HL-60/S4 treated with phorbol 12-myristate 13-acetate at 8.2 ng/mL for 4 days and 3 days (cell line): ENCODE measurements around the gene ACTR3C.
"Not testable (repeated sequence)": the region's sequence is repeated elsewhere in the genome, so short reads cannot be mapped to it uniquely, and the experiment has no call there.

ENCODE experiments used
- in situ Hi-C: fragments of 300-500 bp; cut with MboI; formaldehyde crosslinking; loops from 2 replicates; pipeline ENCODE4 v1.15.0; 2022; ENCODE audit warnings: low sequenced_read_pairs

The ACTR3C gene

GRCh38 chr7:150337179-150337578 lies 13.8 kb upstream of the ACTR3C start:
- in situ Hi-C loops: no loop called here

- in situ Hi-C loops: no loop called here
Observed at GRCh38 chr7:150336746-150337145, 13.4 kb upstream of the ACTR3C start.

GRCh38 chr7:150335774-150336112 lies 12.4 kb upstream of the ACTR3C start:
- in situ Hi-C loops: no loop called here

GRCh38 chr7:150335108-150335773 lies 11.9 kb upstream of the ACTR3C start:
- in situ Hi-C loops: no loop called here

GRCh38 chr7:150334108-150334507 lies 10.8 kb upstream of the ACTR3C start:
- in situ Hi-C loops: no loop called here

GRCh38 chr7:150333659-150334058 lies 10.3 kb upstream of the ACTR3C start:
- in situ Hi-C loops: no loop called here

- in situ Hi-C loops: no loop called here
Observed at GRCh38 chr7:150332852-150333635, 9.7 kb upstream of the ACTR3C start.

- in situ Hi-C loops: no loop called here
Observed at GRCh38 chr7:150330211-150330885, 7.0 kb upstream of the ACTR3C start.

GRCh38 chr7:150329331-150330120 lies 6.2 kb upstream of the ACTR3C start:
- in situ Hi-C loops: no loop called here

- in situ Hi-C loops: no loop called here
Observed at GRCh38 chr7:150327308-150327707, 4.0 kb upstream of the ACTR3C start.

- in situ Hi-C loops: no loop called here
Observed at GRCh38 chr7:150326657-150327268, 3.4 kb upstream of the ACTR3C start.

- in situ Hi-C loops: no loop called here
Observed at GRCh38 chr7:150325901-150326300, 2.6 kb upstream of the ACTR3C start.

GRCh38 chr7:150325110-150325611 lies 1.8 kb upstream of the ACTR3C start:
- in situ Hi-C loops: no loop called here

- in situ Hi-C loops: no loop called here
Observed at GRCh38 chr7:150324373-150324961, 1.1 kb upstream of the ACTR3C start.

GRCh38 chr7:150323682-150324372 lies 482 bp upstream of the ACTR3C start:
- in situ Hi-C loops: no loop called here

GRCh38 chr7:150322114-150322832 lies 1.1 kb downstream of the ACTR3C start:
- in situ Hi-C loops: no loop called here

GRCh38 chr7:150321788-150322113 lies 1.6 kb downstream of the ACTR3C start:
- in situ Hi-C loops: no loop called here

GRCh38 chr7:150317748-150318444 lies 5.4 kb downstream of the ACTR3C start:
- in situ Hi-C loops: no loop called here

- in situ Hi-C loops: not testable (repeated sequence)
Observed at GRCh38 chr7:150316987-150317386, 6.4 kb downstream of the ACTR3C start.
